NCI-H146 treated with DMSO at 0.1 percent for 48 hours (cell line): ENCODE measurements around the gene ANXA6.

ENCODE experiments used
- DNase-seq: peaks from one replicate; lab custom pipeline; 2025; ENCODE audit not compliant: unreplicated experiment; lab: John Stamatoyannopoulos, UW

The ANXA6 gene

DNA sequence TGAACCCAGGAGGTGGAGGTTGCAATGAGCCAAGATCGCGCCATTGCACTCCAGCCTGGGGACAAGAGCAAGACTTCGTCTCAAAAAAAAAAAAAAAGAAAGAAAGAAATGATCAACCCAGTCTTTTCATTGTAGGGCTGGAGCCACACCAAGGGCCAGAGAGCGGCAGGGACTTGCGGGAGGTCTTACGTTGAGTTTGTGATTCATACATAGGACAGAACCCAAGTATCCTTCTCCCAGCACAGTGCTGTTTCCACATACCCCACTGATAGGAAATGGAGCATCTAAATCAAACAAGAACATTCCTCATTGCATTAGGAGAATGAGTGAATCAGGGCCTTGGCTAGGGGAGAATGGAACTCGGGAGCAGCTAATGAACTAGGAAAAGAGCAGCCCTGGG lies 73.2 kb downstream of the ANXA6 start:
- DNase-seq: no peak

DNA sequence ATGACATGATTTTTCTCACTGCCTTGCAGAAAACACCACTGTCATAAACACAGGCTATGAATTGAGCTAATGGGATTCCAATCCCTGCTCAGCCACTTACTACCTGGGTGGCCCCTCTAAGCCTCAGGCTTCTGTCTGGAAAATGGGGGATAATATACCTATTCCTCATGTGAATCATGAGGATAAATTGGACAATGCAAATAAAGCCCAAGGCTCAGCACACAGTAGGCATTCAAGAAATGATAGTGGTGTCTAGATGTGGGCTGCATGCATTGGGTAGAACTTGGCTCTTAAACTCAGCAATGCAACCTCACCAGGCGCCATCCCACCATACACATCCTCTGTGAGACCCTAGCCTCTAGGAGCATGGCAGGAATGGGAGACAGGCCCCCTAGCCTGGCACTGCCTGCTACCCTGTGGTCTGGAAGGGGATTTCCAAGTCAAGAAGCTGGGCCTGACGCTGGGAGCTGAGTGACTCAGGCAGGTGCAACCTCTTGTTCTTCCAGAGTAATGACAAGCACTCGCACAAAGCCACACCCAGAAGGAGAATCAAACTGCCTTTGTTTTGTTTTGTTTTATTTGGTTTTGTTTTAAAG lies 74.4 kb downstream of the ANXA6 start:
- no peak for DNase-seq

DNA sequence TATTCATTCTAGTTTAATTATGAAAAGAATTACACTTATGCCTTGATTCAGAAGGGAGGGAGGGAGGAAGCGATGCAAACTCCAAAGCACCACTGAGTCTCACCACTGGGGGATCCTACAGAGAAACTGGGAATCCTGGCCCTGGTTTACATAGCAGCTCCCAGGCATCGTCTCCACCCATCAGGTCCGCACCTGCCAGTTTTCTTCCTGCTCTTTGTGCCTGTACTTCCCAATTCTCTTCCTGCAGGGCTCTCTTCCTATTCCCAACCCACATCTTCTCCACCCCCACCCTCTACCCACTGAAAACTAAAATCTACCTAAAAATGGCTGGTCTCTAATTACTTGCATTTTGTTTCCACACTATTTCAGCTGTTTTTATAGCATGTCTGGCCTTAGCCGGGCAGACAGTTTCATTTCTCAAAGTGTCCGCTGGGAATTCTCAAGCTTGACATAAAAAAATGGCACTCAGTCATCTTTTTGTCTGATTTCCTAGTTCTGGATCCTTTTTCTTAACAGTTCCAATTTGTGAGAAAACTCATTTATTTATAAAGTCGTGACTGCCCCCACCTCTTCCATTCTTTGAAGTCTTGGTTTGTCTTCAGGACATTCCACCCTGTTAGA lies 75.2 kb downstream of the ANXA6 start:
- peak; percentile 22 for DNase-seq

DNA sequence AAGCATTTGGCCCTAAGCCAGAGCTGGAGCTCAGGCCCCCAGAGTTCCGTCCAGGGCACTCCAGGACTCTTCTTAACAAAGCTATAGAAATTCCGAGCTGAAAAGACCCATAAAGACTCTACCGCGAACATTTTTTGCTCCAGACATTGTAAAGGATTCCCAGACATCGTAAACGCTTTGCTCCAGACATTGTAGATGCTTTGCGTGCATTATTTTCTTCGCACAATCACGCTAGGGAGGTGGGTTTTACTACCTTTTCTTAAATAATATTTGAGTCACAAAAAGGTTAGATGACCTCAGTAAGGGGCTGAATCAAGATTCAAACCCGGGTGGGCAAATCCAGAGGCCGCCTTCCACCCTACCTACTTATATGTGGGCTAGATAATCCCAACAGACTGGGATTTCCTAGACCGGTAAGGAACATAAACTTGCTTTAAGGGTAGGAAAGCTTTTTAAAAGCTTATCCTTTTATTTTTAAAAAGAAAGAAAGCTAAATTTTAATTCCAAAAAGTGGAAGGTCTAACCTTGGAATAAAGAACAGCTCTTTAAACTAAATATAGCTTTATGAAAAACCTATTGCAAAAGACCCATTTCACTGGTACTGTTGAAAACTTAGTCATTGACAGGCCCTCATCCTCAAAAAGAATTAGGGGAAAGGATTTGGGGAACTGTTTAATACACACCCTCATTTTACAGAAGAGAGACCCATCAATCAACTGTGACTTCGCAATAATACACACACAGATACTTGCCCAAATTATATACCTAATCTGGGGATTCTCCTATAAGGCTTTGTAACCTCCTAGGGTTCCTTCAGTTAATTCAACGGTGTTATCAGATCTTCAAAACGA lies 75.9 kb downstream of the ANXA6 start:
- no peak for DNase-seq

DNA sequence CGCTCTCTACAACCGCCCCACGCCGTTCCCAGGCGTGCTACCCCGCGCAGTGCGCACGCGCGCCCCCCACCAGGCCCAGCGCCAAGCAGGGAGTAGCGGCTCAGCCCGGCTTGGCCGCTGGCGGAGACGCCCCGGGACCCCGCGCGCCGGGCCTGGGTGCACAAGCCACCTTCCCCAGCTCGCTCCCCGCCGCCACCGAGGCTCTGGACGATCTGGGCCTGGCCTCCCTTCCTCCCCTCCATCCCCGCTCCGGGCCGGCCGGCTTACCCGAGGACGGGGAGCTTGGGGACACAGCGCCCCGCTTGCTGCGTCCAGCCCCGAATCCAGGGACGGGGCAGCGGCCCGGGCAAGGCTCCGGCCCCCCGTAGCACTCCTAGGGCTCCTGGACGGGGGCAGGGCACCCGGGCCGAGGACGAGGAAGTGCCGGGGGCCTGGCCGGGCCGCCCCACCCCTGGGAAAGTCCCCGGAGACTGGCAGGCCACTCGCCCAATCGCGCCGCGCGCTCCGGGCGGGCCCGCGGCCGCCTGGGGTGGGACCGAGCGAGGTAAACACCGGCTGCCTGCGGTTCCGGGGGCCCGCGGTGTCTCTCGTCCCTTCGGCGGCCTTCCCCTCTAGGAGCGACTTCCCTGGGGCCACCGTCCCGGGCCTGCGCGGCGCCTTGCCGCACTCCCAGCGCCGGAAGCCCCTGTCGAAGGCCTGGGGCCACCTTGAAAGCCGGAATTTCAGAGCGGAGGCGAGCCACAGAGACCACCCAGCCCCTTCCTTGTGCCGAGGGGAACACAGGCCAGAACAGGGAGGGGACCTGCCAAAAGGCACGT lies 76.8 kb downstream of the ANXA6 start, which contains the start of gene TNIP1:
TNIP1 (minus strand) TSS at position 422 of the 818 bp plus-strand sequence. CDS start 15,939 bp downstream, outside the sequence.
- peak; percentile 56 for DNase-seq

DNA sequence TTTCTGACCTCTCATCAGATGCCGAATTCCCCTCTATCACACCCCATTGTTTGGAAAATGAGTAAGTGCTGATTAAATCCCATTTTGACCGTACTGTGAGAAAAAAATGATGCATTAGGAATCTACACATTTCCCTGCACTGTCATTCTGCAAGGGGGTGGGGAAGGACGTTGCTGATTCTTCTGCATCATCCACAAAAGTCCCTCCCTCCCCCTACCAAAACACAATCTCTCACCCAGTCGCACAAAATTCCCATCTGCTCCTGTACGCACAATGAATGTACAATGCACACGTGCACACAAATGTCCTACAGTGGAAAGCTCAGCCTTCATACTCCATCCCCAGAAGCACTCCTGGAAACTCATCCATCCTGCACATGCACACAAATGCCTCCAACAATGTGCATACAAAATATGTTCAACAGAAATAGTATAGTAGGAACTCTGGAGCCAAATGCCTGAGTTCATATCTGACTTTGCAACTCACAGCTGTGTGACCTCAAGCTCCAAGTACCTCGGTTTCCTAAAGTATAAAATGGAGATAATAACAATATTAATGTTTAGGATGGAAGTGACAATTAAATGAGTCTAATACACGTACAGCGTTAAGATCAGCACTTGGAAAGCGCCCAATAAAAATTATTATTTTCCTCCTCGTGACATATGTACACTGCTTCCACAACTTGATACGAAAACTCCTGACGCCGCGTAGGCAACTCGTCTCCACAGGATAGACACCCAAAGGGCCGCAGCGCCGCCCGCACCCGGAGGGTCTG lies 77.6 kb downstream of the ANXA6 start:
- DNase-seq: no peak

DNA sequence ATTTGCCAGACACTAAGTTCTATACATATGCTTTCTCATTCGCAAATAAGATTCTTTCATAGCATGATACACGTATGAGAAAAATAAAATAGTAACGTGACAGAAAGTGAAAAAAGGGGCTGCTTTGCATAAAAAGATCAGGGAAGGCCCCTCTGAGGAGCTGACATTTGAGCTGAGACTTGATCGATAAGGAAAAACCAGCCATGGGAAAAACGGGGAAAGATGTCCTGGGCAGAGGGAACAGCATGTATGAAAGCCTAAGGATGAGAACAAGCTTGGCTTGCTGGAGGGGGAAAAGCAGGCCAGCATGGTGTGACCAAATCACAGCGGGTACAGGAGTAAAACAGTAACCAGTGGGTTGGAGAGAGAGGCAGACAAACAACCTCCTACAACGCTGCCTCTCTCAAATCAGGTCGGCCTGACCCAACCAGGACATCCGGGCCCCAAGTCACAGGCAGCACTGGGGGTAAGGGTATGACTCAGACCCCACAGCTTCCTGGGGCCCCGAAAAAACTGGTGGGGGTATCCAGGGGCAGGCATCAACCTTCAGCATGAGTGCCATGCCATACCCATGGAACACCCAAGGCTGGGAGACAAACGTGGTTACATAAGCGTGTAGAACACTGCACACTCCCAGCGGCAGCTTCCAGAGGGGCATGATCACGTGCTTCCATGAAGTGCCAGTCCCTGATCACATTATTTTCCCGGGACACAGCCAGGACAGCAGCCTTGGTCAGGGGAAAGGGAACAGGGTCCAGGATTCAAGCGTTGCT lies 78.9 kb downstream of the ANXA6 start:
- DNase-seq: no peak

DNA sequence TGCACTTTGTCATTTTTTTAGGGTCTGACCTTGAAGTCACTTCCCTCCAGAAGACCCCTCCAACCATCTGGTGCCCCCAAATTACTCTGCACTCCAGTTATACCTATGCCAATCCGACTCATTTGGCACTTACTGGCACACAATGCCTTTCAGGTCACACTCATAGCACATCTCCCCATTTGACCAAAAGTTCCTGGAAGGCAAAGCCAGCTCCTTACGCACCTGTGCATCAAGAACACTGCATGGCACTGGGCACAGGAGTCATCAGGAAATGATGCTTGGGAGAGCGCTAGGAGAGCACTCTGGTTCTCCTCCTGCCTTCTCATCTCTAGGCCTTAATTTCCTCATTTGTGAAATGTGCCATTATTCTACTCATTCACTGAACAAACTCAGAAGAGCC lies 79.6 kb downstream of the ANXA6 start:
- no peak for DNase-seq

DNA sequence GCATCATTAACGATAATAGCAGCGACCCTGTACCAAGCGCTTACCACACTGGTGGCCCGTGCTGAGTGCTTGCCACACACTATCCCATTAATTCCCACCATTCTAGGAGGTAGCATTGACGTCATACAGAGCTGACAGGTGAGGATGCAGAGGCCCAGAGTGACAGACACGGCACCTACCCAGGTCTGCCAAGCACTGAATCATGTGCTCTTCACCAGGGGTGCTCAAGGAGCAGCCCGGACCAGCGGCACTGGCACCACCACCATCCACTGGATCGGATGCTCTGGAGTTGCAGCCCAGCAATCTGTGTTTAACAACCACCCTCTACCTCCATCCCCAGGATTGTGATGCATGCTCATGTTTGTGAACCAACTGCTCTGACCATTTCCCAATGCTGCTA lies 80.2 kb downstream of the ANXA6 start:
- DNase-seq: no peak

DNA sequence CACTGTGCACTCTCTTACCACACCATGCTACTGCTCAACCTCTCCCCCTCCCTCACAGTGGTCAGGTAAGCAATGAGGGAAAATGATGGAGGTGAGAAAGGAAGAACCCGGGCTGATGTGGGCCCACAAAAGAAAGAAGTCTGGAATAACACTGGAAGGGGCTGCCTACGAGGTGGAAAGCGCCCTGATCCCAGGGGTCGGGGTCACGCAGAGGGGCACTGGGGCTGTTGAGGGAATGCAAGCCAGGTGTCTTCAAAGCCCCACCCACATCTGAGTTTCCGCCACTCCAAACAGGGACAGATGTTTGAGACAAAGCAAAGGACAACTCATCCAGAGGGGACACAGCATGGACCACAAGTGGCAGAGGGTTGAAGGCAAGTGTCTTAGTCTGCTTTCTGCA lies 81.0 kb downstream of the ANXA6 start:
- DNase-seq: no peak

DNA sequence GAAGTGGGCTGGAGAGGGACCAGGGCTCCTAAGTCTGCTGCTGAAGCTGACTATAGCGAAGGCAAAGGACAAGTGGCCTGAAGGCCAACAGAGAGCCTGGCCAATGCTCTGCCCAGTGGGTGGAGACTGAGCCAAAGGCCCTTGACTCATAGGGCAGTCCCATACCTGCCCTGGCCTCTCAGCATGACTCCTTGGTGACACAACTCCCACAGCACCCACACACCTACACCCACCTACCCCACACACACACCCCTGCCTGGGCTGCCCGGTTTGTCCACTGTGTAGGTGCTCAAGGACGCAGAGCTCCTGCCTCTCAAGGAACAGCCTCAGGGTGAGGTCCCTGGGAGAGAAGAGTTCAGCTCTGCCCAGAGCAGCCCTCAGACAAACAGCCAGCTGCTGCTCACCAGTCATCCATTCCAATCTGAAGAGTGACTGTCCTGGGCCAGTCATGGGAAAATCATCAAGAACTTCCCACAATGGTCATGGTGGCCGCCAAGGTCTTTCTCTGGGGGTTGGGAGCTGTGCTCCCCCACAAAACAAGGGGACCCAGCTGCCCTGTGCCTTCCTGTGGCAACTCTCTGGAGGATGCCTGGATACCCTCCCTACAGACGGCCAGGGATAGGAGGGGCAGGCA lies 81.8 kb downstream of the ANXA6 start:
- no peak for DNase-seq

DNA sequence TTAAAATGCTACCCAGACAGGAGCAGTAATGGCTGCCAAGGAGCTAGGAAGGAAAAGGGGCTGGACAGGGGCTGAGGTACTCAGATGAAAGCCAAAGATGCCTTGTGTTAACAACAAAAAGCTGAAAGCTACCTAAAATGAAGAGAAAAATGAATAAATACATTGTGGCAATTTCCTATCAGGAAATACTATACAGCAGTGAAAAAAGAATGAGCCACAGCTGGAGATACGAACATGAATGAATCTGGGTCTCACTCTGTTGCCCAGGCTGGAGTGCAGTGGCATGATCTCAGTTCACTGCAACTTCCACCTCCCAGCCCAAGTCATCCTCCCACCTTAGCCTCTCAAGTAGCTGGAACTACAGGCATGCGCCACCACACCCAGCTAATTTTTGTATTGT lies 83.0 kb downstream of the ANXA6 start:
- DNase-seq: no peak

DNA sequence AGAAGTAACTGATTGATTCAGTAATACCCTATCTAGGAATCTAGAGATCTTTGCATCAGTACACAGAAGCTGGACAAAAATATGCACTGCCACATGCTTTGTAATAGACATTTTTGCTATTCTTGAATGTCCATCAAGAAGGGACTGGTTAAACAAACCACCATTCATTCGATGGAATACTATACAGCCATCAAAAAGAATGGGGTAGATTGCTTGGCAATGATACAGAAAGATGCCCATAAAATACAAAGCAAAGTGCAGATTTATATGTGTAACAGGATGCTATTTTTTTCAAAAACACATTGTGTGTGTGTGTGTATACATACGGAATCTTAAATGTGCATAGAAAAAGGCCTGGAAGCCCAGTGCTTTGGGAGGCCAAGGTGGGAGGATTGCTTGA lies 84.3 kb downstream of the ANXA6 start:
- no peak for DNase-seq

DNA sequence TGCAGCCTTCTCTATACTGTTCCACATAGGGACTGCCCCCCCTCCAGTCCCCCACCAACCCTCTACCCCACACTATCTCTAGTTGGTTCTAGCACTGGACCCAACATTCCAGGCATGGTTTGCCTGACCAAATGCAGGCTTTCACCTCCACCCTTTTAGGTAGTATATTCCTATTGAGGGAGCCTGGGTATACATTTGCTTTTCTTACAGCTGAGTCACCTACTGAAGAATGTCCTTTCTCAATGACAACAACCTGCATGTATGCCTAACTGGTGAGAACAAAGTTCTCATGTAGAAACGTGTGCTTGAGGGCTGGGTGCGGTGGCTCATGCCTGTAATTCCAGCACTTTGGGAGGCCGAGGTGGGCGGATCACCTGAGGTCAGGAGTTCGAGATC lies 85.0 kb downstream of the ANXA6 start:
- no peak for DNase-seq

DNA sequence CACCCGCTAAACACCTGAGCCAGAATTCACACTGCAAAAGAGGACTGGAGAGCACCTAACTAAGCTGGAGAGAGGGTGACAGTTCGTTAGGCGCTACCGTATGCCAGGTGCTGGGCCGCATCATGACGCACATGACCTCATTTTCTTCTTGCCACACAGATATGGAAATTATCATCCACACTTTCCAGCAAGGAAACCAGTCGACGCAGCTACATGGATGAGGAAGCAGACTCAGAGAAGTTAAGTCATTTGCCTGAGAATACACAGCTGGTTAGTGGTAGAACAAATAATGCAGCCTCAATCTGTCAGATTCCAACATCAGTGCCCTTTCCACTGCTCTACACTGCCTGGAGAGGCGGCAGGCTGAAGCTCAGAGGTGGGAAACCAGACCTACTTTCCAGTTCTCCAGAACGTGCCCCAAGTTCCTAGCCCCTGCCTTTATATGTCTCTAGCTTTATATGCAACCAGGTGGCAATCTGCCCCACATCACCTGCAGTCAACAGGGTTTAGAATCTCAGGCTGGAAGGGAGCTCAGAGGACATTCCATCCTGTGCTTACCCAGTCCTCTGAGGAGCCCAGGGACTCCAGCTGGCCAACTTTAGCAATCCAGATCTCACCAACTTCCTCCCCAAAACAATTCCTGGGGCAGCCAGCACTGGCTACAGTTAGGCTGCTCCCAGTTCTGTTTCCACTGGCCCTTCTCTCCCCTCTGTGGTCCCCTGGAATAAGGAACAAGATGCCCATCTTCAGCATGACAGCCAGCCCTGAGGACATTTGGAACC lies 85.5 kb downstream of the ANXA6 start:
- DNase-seq: no peak

DNA sequence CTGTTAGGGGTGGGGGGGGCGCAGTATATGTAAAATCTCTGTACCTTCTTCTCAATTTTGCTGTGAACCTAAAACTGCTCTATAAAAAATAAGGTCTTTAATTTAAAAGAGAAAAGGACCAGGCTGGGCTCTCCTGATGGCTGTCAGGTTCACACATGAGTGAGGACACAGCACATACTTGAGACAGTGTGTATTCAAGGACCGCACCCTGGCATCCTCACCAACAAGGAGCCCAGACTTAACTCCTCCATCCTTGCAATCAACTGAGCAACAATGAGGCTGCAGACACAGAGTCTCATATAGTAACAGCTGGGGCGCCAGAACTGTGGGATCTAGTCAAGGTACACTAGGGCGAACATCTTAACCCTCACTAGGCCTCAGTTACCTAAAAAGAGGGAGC lies 86.6 kb downstream of the ANXA6 start:
- no peak for DNase-seq

DNA sequence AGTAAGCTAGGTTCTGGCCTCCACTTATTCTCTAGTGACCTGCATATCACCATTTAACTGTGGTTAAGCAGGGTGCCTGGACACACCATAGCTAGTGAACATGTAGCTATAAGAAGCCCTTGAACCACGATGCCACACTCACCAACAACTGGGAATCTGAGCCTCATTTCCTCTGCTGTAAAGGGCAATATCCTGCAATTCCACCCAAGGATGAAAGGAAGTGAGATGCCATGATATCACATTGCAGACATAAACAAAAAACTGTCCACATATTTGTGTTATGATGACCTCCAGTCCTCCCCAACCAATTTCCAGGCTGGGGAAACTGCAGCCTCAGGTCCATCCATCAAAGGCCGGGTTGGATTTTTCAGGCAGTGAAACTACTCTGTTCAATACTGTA lies 87.1 kb downstream of the ANXA6 start:
- DNase-seq: no peak

DNA sequence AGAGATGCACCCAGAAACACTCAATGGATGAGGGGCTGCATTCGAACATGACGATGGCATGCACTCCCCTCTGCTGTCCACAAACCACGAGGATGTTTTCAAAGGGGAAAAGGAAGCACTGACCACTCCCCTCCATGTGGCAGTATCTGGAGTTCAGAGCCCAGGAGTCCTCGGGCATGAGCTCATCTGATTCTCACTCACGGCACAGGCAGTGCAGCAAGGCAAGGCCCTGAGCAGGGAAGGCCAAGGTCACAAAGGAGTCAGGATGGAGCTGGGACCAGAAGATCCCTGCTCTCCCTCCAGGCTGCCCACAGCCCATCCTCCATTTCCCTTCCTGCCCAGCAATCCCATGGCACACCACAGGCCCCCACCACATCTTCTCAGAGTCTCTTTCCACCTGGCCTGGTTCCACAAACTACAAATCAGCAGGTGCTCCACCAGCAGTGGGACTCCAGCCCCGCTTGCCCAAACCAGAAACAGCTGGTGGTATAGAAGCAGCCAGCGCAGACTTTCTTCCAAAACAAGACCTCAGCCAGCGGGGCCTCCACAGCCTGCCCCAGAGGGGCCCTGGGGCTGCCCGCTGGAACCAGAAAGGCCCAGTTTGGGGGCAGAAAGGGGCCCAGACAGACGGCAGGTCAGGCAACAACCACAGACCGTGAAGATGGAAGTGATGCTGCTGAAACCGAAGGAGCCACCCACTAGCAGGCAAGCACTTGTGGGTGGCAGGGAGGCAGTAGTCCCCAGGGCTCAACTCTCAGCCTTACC lies 89.0 kb downstream of the ANXA6 start:
- no peak for DNase-seq
